Effector memory CD4-positive, alpha-beta T cell (primary cell): ENCODE results near the gene AP2A2.
"Not testable (repeated sequence)": the region's sequence is repeated elsewhere in the genome, so short reads cannot be mapped to it uniquely, and the experiment has no call there.

ENCODE experiments used
- DNase-seq, 3 donors: peaks; one replicate each; pipeline ENCODE4 v3.0.0-alpha.2; 2020
- H3K27ac ChIP-seq: 2 replicates; pipeline ENCODE4 v1.7.0; 2013; ENCODE audit warnings: mild to moderate bottlenecking, low read length, moderate library complexity; ENCODE audit not compliant: insufficient read depth, poor library complexity, severe bottlenecking
- H3K27me3 ChIP-seq: replicated peaks from 2 replicates; pipeline ENCODE4 v1.7.0; 2013; ENCODE audit warnings: mild to moderate bottlenecking, low read length; ENCODE audit not compliant: insufficient read depth, control insufficient read depth, poor library complexity, severe bottlenecking
- H3K36me3 ChIP-seq: 2 replicates; pipeline ENCODE4 v1.7.0; 2013; ENCODE audit warnings: mild to moderate bottlenecking, low read length, moderate library complexity; ENCODE audit not compliant: control insufficient read depth, insufficient read depth
- H3K4me1 ChIP-seq: 2 replicates; pipeline ENCODE4 v1.7.0; 2013; ENCODE audit warnings: low read length, mild to moderate bottlenecking; ENCODE audit not compliant: control insufficient read depth, insufficient read depth, poor library complexity, severe bottlenecking
- H3K4me3 ChIP-seq: 2 replicates; pipeline ENCODE4 v1.7.0; 2013; ENCODE audit warnings: low read length, low read depth, mild to moderate bottlenecking; ENCODE audit not compliant: insufficient read depth, poor library complexity, severe bottlenecking
- H3K9me3 ChIP-seq: 2 replicates; pipeline ENCODE4 v1.7.0; 2013; ENCODE audit warnings: mild to moderate bottlenecking, low read length, moderate library complexity; ENCODE audit not compliant: control insufficient read depth

Gene AP2A2

GRCh38 chr11:1010551-1011319 lies 85.1 kb downstream of the AP2A2 start:
- no peak for DNase-seq
- H3K27me3 ChIP-seq = no peaks in the 10 kb centered on the region
- no peaks in the 10 kb centered on the region for H3K4me1 ChIP-seq
- H3K27ac ChIP-seq = no peak overlapping the region
- H3K9me3 ChIP-seq = no peaks in the 10 kb centered on the region
- peaks cover 56% of the 10 kb centered on the region for H3K36me3 ChIP-seq
- H3K4me3 ChIP-seq = no peak overlapping the region

GRCh38 chr11:1011320-1011698 lies 85.6 kb downstream of the AP2A2 start:
- peaks cover 52% of the 10 kb centered on the region for H3K36me3 ChIP-seq
- H3K9me3 ChIP-seq = no peaks in the 10 kb centered on the region
- H3K27ac ChIP-seq = no peak overlapping the region
- no peak for DNase-seq
- no peaks in the 10 kb centered on the region for H3K4me1 ChIP-seq
- H3K4me3 ChIP-seq = no peak overlapping the region
- no peaks in the 10 kb centered on the region for H3K27me3 ChIP-seq

- Histone ChIP-seq H3K27me3 (no peaks in the 10 kb centered on the region), H3K4me1 (no peaks in the 10 kb centered on the region), H3K36me3 (peaks cover 42% of the 10 kb centered on the region), H3K4me3 (no peak overlapping the region), H3K27ac (no peak overlapping the region), H3K9me3 (no peaks in the 10 kb centered on the region)
- no peak for DNase-seq
Measured at GRCh38 chr11:1012291-1012690, 86.6 kb downstream of the AP2A2 start.

- H3K36me3 ChIP-seq = peaks cover 35% of the 10 kb centered on the region
- no peak overlapping the region for H3K27ac ChIP-seq
- DNase-seq = no peak
- no peaks in the 10 kb centered on the region for H3K4me1 ChIP-seq
- H3K27me3 ChIP-seq = no peaks in the 10 kb centered on the region
- H3K9me3 ChIP-seq = no peaks in the 10 kb centered on the region
- H3K4me3 ChIP-seq = no peak overlapping the region
Measured at GRCh38 chr11:1012740-1013630, 87.3 kb downstream of the AP2A2 start.

- no peak overlapping the region for H3K27ac ChIP-seq
- H3K4me1 ChIP-seq = no peaks in the 10 kb centered on the region
- DNase-seq = no peak
- peaks cover 30% of the 10 kb centered on the region for H3K36me3 ChIP-seq
- no peaks in the 10 kb centered on the region for H3K27me3 ChIP-seq
- no peaks in the 10 kb centered on the region for H3K9me3 ChIP-seq
- H3K4me3 ChIP-seq = no peak overlapping the region
Measured at GRCh38 chr11:1013631-1013935, 87.9 kb downstream of the AP2A2 start.

- H3K4me1 ChIP-seq = no peaks in the 10 kb centered on the region
- H3K4me3 ChIP-seq = no peak overlapping the region
- H3K27me3 ChIP-seq = no peaks in the 10 kb centered on the region
- H3K9me3 ChIP-seq = no peaks in the 10 kb centered on the region
- DNase-seq = no peak
- H3K36me3 ChIP-seq = peaks cover 24% of the 10 kb centered on the region
- no peak overlapping the region for H3K27ac ChIP-seq
Measured at GRCh38 chr11:1014276-1014675, 88.6 kb downstream of the AP2A2 start.

DNA sequence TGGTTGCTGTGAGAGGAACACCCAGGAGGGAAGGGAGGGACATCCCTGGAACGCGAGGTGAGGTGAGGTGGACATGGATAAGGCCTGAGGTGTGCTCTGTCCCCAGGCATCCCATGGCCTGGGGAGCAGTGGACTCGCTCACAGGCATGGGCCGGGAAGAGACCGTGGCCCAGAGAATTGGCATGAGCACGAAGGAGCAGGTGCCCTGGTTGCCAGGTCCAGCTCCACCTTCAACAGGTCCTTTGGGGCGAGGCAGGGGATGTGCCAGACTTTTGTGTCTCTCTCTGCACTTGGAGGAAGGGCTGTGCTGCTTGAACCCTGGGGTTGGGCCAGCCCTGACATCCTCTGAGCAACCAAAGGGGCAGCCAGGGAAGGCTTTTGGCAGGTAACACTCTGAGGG lies 89.4 kb downstream of the AP2A2 start:
- Histone ChIP-seq H3K4me1 (no peaks in the 10 kb centered on the region), H3K9me3 (no peaks in the 10 kb centered on the region), H3K4me3 (no peak overlapping the region), H3K36me3 (peaks cover 19% of the 10 kb centered on the region), H3K27me3 (no peaks in the 10 kb centered on the region), H3K27ac (no peak overlapping the region)
- no peak for DNase-seq

- H3K9me3 ChIP-seq = no peaks in the 10 kb centered on the region
- no peaks in the 10 kb centered on the region for H3K4me1 ChIP-seq
- no peak for DNase-seq
- H3K4me3 ChIP-seq = no peak overlapping the region
- no peaks in the 10 kb centered on the region for H3K27me3 ChIP-seq
- no peak overlapping the region for H3K27ac ChIP-seq
- peaks cover 10% of the 10 kb centered on the region for H3K36me3 ChIP-seq
Measured at GRCh38 chr11:1015826-1016545, 90.3 kb downstream of the AP2A2 start.

DNA sequence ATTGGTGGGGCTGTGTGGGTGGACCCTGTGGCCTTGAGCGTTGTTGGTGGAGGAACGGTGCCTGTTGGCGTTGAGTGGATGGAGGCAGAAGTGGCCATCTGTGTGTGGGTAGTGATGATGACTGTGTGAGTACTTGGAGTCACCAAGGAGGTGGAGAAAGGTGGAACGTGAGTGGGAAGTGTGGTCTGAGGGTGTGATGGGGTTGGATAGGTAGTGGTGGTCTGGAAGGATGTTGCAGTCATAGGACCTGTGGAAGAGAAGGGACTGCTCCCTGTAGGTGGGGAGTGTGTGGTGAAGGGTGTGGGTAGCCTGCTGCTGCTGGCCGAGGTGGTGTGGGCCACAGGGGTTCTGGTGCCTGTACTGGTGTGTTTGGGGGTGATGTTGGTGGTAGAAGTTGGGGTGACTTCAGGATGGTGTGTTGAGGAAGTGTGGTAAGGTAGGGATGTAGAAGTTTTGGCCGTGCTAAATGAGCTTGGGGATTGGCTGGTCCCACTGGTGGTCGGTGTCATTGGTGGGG lies 91.0 kb downstream of the AP2A2 start:
- not testable (repeated sequence) for H3K4me3 ChIP-seq, H3K4me1 ChIP-seq, H3K27ac ChIP-seq, H3K27me3 ChIP-seq, DNase-seq, H3K9me3 ChIP-seq, H3K36me3 ChIP-seq
